Esophagus muscularis mucosa (tissue), 4 donors: Measurements from ENCODE around the gene ELAVL1. TPM values are rescaled to one million over a fixed set of nuclear protein-coding genes. Genes with fewer than 3 reads are reported as not detected.
A peak's percentile ranks its signal among the peaks of the same experiment; 100 is the strongest.

ENCODE experiments used
- DNase-seq: peaks from one replicate; pipeline ENCODE4 v3.0.0-alpha.2; 2017; ENCODE audit errors: extremely low spot score
- H3K27ac ChIP-seq, 4 donors: fragments of 200-600 bp; sonication (generic); replicated peaks in 1 of 4; 1 replicate in 3 of 4; 2 replicates in 1 of 4; pipeline ENCODE4 v1.5.1; 2016 to 2019; ENCODE audit warnings: mild to moderate bottlenecking in 1 of 4
- H3K27me3 ChIP-seq, 4 donors: fragments of 200-600 bp; sonication (generic); one replicate each; pipeline versions ENCODE4 v1.5.1 to v1.6.0; 2016 to 2019
- H3K36me3 ChIP-seq, 4 donors: fragments of 200-600 bp; sonication (generic); one replicate each; pipeline ENCODE4 v1.5.1; 2016 to 2019
- H3K4me1 ChIP-seq, 4 donors: fragments of 200-600 bp; sonication (generic); one replicate each; pipeline ENCODE4 v1.5.1; 2016 to 2019
- H3K4me3 ChIP-seq, 4 donors: fragments of 200-600 bp; sonication (generic); 1 replicate in 2 of 4; 2 replicates in 2 of 4; pipeline ENCODE4 v1.5.1; 2016 to 2019; ENCODE audit warnings: mild to moderate bottlenecking in 4 of 4, moderate library complexity in 1 of 4
- H3K9me3 ChIP-seq, 4 donors: fragments of 200-600 bp; sonication (generic); 1 replicate in 3 of 4; 2 replicates in 1 of 4; pipeline ENCODE4 v1.5.1; 2016 to 2019
- EP300 ChIP-seq: sonication (generic); formaldehyde crosslinking; IDR thresholded peaks from one replicate; pipeline ENCODE4 v1.6.1; 2017; ENCODE audit warnings: antibody characterized with exemption
- POLR2A ChIP-seq: fragments of 450-650 bp; IDR thresholded peaks from one replicate; pipeline ENCODE4 v1.6.1; 2017; ENCODE audit warnings: antibody characterized with exemption, moderate library complexity, mild to moderate bottlenecking, low read depth
- POLR2AphosphoS5 ChIP-seq, 2 donors: sonication (generic); formaldehyde crosslinking; IDR thresholded peaks; one replicate each; pipeline ENCODE4 v1.6.1; 2017; ENCODE audit warnings: antibody characterized with exemption in 2 of 2
- WGBS: methylation state at CpG from one replicate; pipeline ENCODE4 v1.1.5; 2018; 5-methylcytosine and 5-hydroxymethylcytosine counted together
- intact Hi-C: fragments of 100-400 bp; cut with DNase I; formaldehyde crosslinking; loops from one replicate; pipeline ENCODE4 v1.15.1; 2023
- total RNA-seq, 4 donors: library from RNA; depleted of rRNA; stranded (reverse); fragments of >200 nt; gene quantifications; one replicate each; pipeline versions ENCODE4 v1.1.0 to v1.2.1, GENCODE V29; 2016
- TF ChIP-seq, protein P1 (sequence below), 3 experiments: fragments of 200-600 bp in 2 of 3; fragments of 450-650 bp in 1 of 3; sonication (generic) in 2 of 3; IDR thresholded peaks; one replicate each; pipeline ENCODE4 v1.5.1; 2017 to 2019; ENCODE audit warnings: antibody characterized with exemption in 3 of 3, mild to moderate bottlenecking in 2 of 3, moderate library complexity in 1 of 3

Gene ELAVL1
- total RNA-seq, 4 donors from 2014 or later, result 27.0 to 49.1 (median 38.3) TPM

DNA sequence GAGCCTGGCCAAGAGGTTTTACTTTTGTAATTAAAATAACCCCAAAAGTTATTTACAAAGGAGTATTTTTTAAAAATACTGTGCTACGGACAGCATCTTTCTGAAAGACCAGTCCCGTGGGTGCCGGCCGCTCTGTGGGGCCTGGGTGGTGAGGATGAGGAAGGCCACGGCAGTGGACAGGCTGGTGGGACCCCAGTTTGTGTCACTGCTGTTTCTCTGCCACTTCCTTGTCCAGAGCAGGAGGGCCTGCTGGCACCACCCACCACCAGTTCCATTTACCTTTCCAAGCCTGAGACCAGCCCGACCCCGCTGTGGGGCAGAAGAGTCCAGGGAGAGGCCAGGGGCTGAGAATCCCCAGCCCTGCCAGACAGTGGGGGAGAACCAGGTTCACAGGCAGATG, 23.8 kb downstream of the ELAVL1 start:
- Histone ChIP-seq H3K9me3 (no peaks in the 10 kb centered on the region), H3K27me3 (no peaks in the 10 kb centered on the region), H3K27ac (peak overlapping the region in 1 of 4 donors; percentile 33), H3K36me3 (peaks cover 38 to 100% (median 77%) of the 10 kb centered on the region in 4 donors), H3K4me3 (no peak overlapping the region), H3K4me1 (peaks cover 26 to 50% (median 32%) of the 10 kb centered on the region in 4 donors)
- TF ChIP-seq POLR2AphosphoS5 (IDR thresholded peaks at IDR 0.05) (no peak), POLR2A (no peak), EP300 (no peak)
- TF ChIP-seq, protein P1, sequence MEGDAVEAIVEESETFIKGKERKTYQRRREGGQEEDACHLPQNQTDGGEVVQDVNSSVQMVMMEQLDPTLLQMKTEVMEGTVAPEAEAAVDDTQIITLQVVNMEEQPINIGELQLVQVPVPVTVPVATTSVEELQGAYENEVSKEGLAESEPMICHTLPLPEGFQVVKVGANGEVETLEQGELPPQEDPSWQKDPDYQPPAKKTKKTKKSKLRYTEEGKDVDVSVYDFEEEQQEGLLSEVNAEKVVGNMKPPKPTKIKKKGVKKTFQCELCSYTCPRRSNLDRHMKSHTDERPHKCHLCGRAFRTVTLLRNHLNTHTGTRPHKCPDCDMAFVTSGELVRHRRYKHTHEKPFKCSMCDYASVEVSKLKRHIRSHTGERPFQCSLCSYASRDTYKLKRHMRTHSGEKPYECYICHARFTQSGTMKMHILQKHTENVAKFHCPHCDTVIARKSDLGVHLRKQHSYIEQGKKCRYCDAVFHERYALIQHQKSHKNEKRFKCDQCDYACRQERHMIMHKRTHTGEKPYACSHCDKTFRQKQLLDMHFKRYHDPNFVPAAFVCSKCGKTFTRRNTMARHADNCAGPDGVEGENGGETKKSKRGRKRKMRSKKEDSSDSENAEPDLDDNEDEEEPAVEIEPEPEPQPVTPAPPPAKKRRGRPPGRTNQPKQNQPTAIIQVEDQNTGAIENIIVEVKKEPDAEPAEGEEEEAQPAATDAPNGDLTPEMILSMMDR (IDR thresholded peaks at IDR 0.05), result no peak
- no peak for DNase-seq
- WGBS, result 93% methylated on average over 7 of the region's 7 CpGs
- intact Hi-C loops, result no loop called here

DNA sequence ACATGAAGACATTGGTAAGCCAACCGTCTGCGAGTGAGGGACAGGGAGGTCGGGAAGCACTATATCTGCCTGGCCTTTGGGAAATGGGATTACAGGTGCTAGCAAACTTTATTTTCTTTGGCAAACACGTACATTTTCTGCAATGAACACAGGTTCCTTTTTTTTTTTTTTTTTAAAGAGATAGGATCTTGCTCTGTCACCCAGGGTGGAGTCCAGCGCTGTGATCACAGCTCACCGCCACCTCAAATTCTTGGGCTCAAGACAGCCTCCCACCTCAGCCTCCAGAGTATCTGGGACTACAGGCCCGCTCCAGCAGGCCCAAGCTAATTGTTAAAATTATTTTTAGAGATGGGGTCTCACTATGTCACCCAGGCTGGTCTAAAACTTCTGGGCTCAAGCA, 24.2 kb downstream of the ELAVL1 start:
- Histone ChIP-seq H3K4me1 (peaks cover 22 to 46% (median 29%) of the 10 kb centered on the region in 4 donors), H3K27ac (no peak overlapping the region), H3K36me3 (peaks cover 38 to 100% (median 80%) of the 10 kb centered on the region in 4 donors), H3K27me3 (no peaks in the 10 kb centered on the region), H3K9me3 (no peaks in the 10 kb centered on the region), H3K4me3 (no peak overlapping the region)
- TF ChIP-seq, protein P1 (IDR thresholded peaks at IDR 0.05), result no peak
- TF ChIP-seq POLR2A, result no peak
- TF ChIP-seq POLR2AphosphoS5 (IDR thresholded peaks at IDR 0.05), result no peak
- no peak for TF ChIP-seq EP300
- no peak for DNase-seq
- intact Hi-C loops, result no loop called here
- 87% methylated on average over 7 of the region's 7 CpGs for WGBS

DNA sequence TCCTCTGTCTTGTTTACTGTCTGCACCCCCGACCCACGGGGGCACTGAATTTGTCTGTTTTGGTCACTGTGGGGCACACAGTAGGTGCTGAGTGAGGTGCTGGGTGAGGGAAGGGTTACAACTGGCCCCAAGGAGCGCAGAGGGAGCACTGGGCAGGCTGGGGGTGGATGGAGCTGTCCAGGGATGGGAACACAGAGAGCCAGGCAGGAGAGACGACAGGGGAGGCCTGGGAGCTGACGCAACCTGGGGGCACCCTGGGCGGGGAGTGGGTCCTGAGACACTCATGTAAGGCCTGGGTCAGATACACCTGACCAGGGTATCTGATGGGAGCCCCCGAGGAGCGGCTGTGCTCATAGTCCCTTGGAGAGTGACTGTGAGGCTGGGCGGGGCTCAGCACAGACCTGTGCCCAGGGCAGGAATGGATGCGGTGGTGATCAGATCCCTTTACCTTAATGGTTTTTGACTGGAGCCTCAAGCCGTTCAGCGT, 24.8 kb downstream of the ELAVL1 start:
- 95% methylated on average over 12 of the region's 12 CpGs for WGBS
- no peak for DNase-seq
- TF ChIP-seq EP300 (no peak), POLR2A (no peak), POLR2AphosphoS5 (IDR thresholded peaks at IDR 0.05) (no peak)
- TF ChIP-seq, protein P1 (IDR thresholded peaks at IDR 0.05), result no peak
- H3K4me3 ChIP-seq, result no peak overlapping the region
- H3K9me3 ChIP-seq, result no peaks in the 10 kb centered on the region
- peaks cover 38 to 96% (median 78%) of the 10 kb centered on the region in 4 donors for H3K36me3 ChIP-seq
- no peaks in the 10 kb centered on the region for H3K27me3 ChIP-seq
- H3K4me1 ChIP-seq, result peaks cover 18 to 41% (median 26%) of the 10 kb centered on the region in 4 donors
- H3K27ac ChIP-seq, result no peak overlapping the region
- intact Hi-C loops, result no loop called here

DNA sequence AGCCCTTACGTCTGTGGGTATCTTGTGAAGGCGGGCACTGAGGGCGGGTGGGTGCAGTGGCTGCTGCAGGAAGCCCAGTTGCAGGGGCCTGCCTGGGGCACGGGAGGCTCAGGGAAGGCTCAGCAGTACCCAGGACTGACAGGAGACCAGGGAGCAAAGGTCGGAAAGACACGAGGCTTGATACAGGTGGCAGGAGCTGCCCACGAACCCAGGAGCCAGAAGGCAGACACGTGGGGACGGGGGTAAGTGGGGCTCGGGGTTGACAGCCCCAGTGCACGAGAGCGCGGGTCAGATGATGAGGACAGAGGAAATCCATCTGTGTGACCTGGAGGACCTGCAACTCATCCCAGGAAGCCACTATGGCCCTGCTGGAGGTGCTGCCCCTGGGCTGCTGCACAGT, 25.3 kb downstream of the ELAVL1 start:
- intact Hi-C loops, result no loop called here
- WGBS, result 88% methylated on average over 13 of the region's 13 CpGs
- Histone ChIP-seq H3K4me1 (peaks cover 18 to 36% (median 27%) of the 10 kb centered on the region in 4 donors), H3K36me3 (peaks cover 38 to 94% (median 76%) of the 10 kb centered on the region in 4 donors), H3K27ac (no peak overlapping the region), H3K4me3 (no peak overlapping the region), H3K9me3 (no peaks in the 10 kb centered on the region), H3K27me3 (no peaks in the 10 kb centered on the region)
- no peak for DNase-seq
- TF ChIP-seq EP300, result no peak
- TF ChIP-seq POLR2A, result no peak
- TF ChIP-seq, protein P1 (IDR thresholded peaks at IDR 0.05), result no peak
- no peak for TF ChIP-seq POLR2AphosphoS5 (IDR thresholded peaks at IDR 0.05)

DNA sequence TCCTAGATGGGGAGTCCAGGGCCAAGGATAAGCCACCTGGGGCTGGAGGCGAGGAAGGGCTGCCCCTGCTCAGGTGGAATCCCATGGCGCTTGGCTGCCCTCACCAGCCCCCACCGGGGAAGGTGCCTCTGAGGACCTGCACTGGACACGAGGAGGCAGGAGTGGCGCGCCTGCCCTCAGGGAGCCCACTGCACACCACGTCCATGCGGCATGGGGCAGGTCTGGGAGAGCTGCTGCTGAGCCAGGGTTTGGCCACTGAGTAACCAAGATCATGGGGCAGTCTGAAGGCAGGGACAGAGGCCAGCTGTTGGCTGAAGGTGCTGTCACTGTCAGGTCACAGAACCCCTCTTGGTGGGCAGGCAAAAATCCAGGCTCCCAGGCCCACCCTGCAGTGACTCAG, 25.9 kb downstream of the ELAVL1 start:
- Histone ChIP-seq H3K4me1 (peaks cover 18 to 36% (median 28%) of the 10 kb centered on the region in 4 donors), H3K4me3 (no peak overlapping the region), H3K27ac (no peak overlapping the region), H3K36me3 (peaks cover 33 to 94% (median 75%) of the 10 kb centered on the region in 4 donors), H3K9me3 (no peaks in the 10 kb centered on the region), H3K27me3 (no peaks in the 10 kb centered on the region)
- no peak for DNase-seq
- TF ChIP-seq, protein P1 (IDR thresholded peaks at IDR 0.05), result no peak
- TF ChIP-seq POLR2AphosphoS5 (IDR thresholded peaks at IDR 0.05), result no peak
- TF ChIP-seq EP300, result no peak
- TF ChIP-seq POLR2A, result no peak
- WGBS, result 100% methylated on average over 1 of the region's 8 CpGs
- intact Hi-C loops, result no loop called here
